NCI-H82 treated with DMSO at 0.1 percent for 48 hours (cell line): ENCODE data around the gene ZDHHC8.
A peak's percentile ranks its signal among the peaks of the same experiment; 100 is the strongest.

ENCODE experiments used
- DNase-seq: peaks from one replicate; lab custom pipeline; 2025; ENCODE audit not compliant: unreplicated experiment; lab: John Stamatoyannopoulos, UW

Gene ZDHHC8, protein sequence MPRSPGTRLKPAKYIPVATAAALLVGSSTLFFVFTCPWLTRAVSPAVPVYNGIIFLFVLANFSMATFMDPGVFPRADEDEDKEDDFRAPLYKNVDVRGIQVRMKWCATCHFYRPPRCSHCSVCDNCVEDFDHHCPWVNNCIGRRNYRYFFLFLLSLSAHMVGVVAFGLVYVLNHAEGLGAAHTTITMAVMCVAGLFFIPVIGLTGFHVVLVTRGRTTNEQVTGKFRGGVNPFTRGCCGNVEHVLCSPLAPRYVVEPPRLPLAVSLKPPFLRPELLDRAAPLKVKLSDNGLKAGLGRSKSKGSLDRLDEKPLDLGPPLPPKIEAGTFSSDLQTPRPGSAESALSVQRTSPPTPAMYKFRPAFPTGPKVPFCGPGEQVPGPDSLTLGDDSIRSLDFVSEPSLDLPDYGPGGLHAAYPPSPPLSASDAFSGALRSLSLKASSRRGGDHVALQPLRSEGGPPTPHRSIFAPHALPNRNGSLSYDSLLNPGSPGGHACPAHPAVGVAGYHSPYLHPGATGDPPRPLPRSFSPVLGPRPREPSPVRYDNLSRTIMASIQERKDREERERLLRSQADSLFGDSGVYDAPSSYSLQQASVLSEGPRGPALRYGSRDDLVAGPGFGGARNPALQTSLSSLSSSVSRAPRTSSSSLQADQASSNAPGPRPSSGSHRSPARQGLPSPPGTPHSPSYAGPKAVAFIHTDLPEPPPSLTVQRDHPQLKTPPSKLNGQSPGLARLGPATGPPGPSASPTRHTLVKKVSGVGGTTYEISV

DNA sequence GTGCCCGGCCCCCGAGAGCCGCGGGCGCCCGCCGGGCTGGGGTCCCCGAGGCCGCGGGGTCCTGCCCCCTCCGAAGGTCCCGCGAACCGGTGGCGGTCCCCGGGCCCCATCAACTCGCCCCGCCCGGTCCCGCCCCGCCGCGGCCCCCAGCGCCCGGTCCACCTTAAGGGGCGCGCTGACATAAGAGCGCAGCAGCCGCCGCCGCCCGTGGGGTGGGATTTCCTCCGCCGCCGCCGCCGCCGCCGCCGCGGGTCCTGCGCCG lies at the start of gene ZDHHC8:
ZDHHC8 (plus strand) TSS at position 208 of the 262 bp plus-strand sequence. CDS start 144 bp downstream, outside the sequence.
- no peak for DNase-seq

GRCh38 chr22:20083157-20083890 lies 48.3 kb upstream of the ZDHHC8 start:
- DNase-seq: no peak

DNA sequence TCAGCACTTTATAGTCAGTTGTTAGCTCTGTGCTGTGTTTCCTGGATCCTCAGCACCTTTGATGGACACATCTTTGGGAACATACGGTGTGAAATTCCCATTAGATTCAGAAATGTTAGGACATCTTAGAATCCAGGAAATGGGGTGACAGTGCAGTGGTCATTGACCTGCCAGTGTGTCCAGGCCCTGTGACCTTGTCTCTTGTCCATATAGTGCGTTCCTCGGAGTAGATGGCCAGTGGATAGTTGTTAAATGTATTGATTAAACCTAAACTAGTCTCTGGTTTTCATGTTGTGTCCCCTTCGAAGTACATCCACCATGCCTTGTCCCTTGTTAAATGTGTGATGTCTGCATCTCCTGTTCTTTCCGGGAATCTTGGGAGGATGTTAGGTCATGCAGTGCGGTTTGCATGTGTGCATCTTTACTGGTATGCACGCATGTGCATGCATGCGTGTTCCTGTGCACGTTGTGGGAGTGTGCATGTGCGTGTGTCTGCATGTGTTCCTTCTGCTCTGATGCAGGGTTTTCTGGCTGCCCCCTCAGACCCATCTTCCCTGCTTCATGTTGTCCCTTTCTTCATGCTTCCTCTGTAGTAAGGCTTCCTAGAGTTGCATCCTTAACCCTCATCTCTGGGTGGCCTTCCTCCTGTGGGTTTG lies 47.6 kb upstream of the ZDHHC8 start:
- no peak for DNase-seq

- DNase-seq: peak; percentile 12
These were observed 46.8 kb upstream of the ZDHHC8 start for GRCh38 chr22:20084547-20085413.

DNA sequence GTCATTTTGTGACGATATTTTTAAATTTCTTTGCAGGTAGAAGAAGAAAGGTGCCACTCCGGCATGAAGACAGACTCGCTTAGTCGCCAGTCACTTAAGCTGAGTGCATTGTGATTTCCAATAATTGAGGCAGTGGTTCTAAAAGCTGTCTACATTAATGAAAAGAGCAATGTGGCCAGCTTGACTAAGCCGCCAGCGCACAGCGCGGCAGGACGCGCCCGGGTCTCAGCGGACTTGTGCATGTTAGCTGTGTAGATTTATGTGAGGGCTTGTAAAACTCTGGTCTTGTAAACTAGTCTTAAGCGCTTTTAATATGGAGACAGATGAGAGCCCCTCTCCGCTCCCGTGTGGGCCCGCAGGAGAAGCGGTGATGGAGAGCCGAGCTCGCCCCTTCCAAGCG lies 46.0 kb upstream of the ZDHHC8 start:
- no peak for DNase-seq

GRCh38 chr22:20086101-20086599 lies 45.5 kb upstream of the ZDHHC8 start:
- DNase-seq: no peak

- DNase-seq: no peak
These were observed 44.8 kb upstream of the ZDHHC8 start for GRCh38 chr22:20086763-20087162.

DNA sequence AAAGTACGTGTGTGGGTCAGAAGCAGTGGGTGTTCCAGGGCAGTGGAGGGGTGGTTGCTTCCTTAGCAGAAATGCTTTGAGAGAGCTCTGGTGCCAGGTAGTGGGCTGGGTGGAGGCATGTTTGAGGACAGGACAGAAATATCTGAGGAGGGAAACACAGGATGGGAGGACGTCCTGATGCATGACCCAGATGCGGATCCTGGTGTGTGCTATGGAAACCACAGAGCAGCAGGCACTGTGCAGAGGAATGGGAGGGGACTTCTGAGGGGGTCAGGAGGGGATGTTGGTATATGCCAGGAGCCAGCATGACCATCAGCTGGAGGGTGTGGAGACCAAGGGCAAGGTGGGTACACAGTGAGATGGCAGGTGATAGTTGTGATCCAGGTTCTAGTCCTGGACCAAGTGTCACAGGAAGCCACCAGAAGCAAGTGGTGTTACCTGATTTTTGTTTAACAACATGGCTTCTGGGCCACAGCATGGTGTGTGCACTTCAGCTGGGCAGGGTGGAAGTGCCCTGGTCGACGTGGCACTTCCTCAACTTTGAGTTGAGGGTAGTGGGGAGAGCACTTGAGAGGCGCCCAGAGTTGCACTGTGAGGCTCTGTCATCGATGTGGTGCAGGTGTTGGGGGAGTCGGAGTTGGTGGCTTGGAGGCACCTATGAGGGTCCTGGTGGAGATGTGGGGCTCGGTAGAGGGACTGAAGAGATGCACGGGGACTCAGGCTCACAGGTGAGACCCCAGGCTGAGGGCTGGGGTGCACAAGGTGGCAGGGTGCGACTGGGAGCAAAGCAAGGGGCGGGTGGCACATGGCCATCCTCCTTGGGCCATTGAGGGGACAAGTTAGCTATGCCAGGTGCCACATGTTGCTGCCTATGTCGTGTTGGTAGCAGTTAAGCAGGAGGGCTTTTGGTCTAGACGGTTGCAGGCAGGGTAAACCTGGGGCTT lies 44.0 kb upstream of the ZDHHC8 start:
- DNase-seq: no peak

DNA sequence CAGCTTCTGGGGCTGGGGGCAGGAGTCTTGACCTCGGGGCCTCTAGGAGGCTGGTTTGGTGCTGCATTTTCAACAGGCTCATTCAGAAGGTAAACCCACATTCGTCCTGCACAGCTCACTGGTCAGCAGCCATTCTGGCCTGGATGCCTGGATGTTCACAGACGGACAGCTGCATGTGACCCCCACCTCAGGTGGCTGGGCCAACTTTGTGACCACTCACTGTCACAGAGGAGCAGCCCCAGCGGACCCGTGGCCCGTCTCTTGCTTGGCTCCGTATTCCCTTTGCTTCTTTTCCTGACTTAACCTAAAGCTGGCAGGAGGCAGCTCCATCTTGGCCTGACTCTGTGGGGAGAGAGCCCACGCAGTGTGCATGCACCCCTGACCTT lies 43.3 kb upstream of the ZDHHC8 start:
- no peak for DNase-seq

DNA sequence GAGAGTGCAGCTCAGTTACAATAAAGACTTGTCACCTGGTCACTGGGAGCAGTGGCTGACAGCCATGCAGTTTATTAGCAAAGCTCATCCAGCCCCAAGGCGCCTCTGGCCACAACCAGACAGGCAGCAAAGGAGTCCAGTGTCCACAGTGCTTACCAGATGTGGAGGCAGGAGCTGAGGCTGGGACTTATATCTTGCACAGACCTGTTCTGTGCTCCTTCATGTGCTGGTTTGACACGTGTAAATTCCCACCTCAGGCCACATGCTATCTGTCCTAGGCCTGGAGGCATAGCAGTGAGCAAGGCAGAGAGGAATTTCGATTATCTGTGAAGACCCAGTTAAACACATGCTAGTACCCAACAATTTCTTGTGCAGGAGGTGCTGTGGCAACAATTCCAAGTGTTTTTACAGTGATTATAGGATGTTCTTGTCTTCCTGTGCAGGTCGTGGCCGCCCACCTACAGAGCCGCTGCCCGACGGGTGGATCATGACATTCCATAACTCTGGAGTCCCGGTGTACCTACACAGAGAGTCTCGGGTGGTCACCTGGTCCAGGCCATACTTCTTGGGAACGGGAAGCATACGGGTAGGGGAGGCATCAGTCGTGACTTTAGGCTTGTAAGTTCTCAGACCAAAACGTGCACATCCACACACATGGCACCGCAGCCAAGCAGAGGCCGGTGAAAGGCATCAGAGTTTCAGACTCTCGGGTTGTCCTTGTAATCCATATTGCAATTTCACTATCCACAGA lies 42.2 kb upstream of the ZDHHC8 start:
- no peak for DNase-seq

DNA sequence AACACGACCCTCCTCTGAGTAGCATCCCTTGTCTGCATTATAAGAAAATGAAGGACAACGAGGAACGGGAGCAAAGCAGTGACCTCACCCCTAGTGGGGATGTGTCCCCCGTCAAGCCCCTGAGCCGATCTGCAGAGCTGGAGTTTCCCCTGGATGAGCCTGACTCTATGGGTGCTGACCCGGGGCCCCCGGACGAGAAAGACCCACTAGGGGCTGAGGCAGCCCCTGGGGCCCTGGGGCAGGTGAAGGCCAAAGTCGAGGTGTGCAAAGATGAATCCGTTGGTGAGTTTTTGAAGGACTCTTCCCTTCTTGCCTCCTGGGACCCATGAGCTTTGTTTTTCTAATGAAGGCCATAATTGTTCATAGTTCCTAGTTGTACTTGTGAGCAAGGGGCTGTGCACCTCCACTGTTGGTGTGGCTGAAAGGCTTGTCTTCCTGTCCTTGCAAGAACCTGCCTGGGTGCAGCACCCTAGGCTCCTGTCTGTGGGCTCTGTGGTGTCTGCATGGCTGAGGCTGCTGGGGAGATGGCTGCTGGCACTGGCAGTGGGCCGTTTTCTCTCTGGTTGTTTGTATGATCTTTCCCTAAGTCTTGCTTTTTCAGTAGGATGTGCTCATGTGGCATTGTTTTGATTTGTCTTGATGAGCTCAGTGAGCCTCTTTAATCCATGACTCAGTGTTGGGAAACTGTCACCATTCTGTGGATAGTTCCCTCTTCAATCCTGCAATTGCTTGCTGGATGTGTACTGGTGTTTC lies 41.5 kb upstream of the ZDHHC8 start:
- DNase-seq: no peak

DNA sequence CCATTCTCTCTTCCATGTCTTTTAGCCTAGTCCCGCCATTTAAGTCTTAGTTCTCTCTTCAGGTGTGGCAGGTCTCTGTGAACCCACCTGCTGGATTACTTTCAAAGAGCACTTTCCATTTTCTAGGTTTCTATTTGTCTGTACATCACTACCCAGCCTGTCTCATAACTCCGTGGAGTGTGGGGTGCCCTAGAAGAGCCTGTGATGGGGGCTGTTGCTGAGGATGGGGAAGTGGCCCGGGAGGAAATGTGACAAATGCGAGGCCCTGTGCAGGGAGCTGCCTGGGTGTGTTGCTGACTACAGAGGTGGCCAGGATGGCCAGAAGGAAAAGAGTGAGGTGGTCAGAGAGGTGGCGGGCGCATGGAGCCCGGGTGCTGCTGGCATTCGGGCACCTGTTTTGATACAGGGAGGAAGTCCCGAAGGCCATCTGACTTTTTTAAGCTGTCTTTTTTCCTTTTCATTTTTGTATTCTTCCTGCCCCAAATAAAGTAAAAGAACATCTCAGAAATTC lies 40.8 kb upstream of the ZDHHC8 start:
- no peak for DNase-seq

DNA sequence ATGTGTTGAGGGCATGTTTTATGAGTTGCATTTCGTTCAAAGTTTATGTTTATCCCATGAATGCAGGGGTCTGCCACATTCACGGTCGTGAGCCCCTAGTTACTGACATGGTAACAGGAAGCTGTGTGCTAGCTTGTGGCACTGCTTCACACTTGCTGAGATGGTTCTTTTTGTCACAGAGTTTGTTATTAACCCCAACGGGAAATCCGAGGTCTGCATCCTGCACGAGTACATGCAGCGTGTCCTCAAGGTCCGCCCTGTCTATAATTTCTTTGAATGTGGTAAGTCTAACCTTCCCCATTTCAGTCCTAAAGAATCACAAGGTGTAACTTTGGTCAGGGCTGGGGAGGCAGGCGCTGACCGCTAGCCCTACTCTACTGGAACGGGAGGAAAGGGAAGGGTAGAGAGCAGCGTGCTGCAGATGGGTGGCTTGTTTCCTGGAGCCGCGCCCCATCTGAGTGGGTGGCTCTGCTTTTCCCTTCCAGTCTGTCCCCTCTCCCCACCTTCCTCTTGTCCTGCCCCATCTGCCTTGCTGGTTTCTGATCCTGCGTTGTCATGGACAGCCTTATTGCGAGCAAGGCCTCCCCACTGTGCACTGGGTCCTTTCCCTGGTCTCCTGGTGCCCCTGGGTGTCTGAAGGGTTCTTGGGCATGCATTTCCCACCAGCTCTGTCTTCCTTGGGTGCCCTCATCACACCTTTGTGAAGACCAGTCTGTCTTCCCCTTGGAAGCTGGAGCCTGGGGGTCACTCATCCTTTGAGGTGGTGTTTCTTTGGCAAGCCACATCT lies 39.7 kb upstream of the ZDHHC8 start:
- no peak for DNase-seq

GRCh38 chr22:20092477-20092854 lies 39.1 kb upstream of the ZDHHC8 start:
- no peak for DNase-seq

GRCh38 chr22:20093418-20094196 lies 38.0 kb upstream of the ZDHHC8 start:
- no peak for DNase-seq

DNA sequence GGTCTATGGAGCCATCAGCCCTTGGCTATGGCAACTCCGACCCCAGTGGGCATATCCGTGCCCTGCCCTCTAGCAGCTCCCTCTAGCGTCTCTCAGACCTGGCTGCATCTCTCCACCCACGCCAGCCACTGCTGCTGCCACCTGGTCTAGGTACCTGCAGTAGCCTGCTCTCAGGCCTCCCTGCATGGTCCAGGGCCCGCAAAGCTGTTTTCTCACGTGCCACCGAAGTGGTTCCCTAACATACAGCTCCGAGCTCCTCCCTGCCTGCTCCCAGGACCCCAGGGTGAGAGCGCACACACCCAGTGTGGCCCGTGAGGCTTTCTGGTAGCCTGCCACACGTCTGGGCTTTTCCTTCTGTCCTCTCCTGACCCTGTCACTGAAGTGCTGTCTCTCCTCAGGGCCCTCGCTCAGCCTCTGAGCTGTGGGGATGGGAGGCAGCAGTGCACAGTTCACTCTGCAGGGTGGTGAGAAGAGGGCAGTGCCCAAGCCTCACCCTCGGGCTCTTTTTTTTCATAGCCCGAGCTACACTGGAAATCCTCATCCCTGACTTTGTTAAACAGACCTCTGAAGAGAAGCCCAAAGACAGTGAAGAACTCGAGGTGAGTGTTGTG lies 37.3 kb upstream of the ZDHHC8 start:
- DNase-seq: no peak
